GM18502 (cell line): Measurements from ENCODE around the gene CHMP6.

Experiments
- ATAC-seq: cut with Tn5 transposase; IDR thresholded peaks from one replicate; pipeline ENCODE4 v1.9.1; 2021; ENCODE audit warnings: mild to moderate bottlenecking; ENCODE audit not compliant: unreplicated experiment, poor library complexity

The CHMP6 gene

GRCh38 chr17:81039096-81039495 is 47.5 kb downstream of the CHMP6 start:
- ATAC-seq, result no peak

- no peak for ATAC-seq
Observed at GRCh38 chr17:81039854-81040758, 48.5 kb downstream of the CHMP6 start.

- no peak for ATAC-seq
Observed at GRCh38 chr17:81040791-81041337, 49.2 kb downstream of the CHMP6 start.

- no peak for ATAC-seq
Observed at GRCh38 chr17:81042606-81043005, 51.0 kb downstream of the CHMP6 start.

GRCh38 chr17:81043319-81043724 is 51.7 kb downstream of the CHMP6 start:
- ATAC-seq, result no peak

GRCh38 chr17:81043725-81044427 is 52.2 kb downstream of the CHMP6 start:
- no peak for ATAC-seq

- no peak for ATAC-seq
Observed at GRCh38 chr17:81044428-81044763, 52.8 kb downstream of the CHMP6 start.

- no peak for ATAC-seq
Observed at GRCh38 chr17:81044764-81045589, 53.3 kb downstream of the CHMP6 start.

- ATAC-seq, result no peak
Observed at GRCh38 chr17:81045590-81046095, 54.0 kb downstream of the CHMP6 start.

- no peak for ATAC-seq
Observed at GRCh38 chr17:81046132-81046769, 54.6 kb downstream of the CHMP6 start.

- ATAC-seq, result no peak
Observed at GRCh38 chr17:81046770-81047359, 55.2 kb downstream of the CHMP6 start.

GRCh38 chr17:81048827-81049371 is 57.3 kb downstream of the CHMP6 start:
- no peak for ATAC-seq

GRCh38 chr17:81049372-81049911 is 57.8 kb downstream of the CHMP6 start:
- no peak for ATAC-seq
